PC-9 (cell line): ENCODE data around the gene GATC.
"Not testable (repeated sequence)": the region's sequence is repeated elsewhere in the genome, so short reads cannot be mapped to it uniquely, and the experiment has no call there.

ENCODE experiments used
- CTCF ChIP-seq: fragments of 200-600 bp; sonication (generic); conservative IDR thresholded peaks from 2 replicates; pipeline ENCODE4 v1.6.1; 2017; ENCODE audit warnings: mixed run types, antibody characterized with exemption, mild to moderate bottlenecking, moderate library complexity
- EZH2 ChIP-seq: fragments of 200-600 bp; sonication (generic); IDR thresholded peaks from 2 replicates; pipeline ENCODE4 v1.8.0; 2017; ENCODE audit warnings: antibody characterized with exemption, low read depth

- not testable (repeated sequence) for TF ChIP-seq CTCF, EZH2
Measured at GRCh38 chr12:120452524-120452923, 6.3 kb downstream of the GATC start.
